HL-60 (cell line): ENCODE measurements around the gene UGT3A2.

Experiments
- DNase-seq, 2 experiments: peaks; one replicate each; pipeline ENCODE4 v3.0.0-alpha.2; 2010 to 2020; ENCODE audit warnings: low read depth in 1 of 2, low spot score in 1 of 2
- H3K27ac ChIP-seq: fragments of 250-450 bp; sonication (Bioruptor Pico); replicated peaks from 2 replicates; pipeline ENCODE4 v1.5.1; 2020; ENCODE audit warnings: mild to moderate bottlenecking, moderate library complexity
- H3K27me3 ChIP-seq: fragments of 250-450 bp; sonication (Bioruptor Pico); 2 replicates; pipeline ENCODE4 v1.5.1; 2021; ENCODE audit warnings: mild to moderate bottlenecking, moderate library complexity; ENCODE audit not compliant: insufficient read depth, poor library complexity, severe bottlenecking
- H3K4me3 ChIP-seq: replicated peaks from 2 replicates; pipeline ENCODE4 v1.5.1; 2011; ENCODE audit warnings: mild to moderate bottlenecking, control low read depth, low read length; ENCODE audit not compliant: insufficient read depth
- GABPA ChIP-seq: IDR thresholded peaks from 2 replicates; pipeline ENCODE4 v1.6.1; 2012; ENCODE audit warnings: low read depth
- POLR2AphosphoS5 ChIP-seq: IDR thresholded peaks from 2 replicates; pipeline ENCODE4 v1.6.1; 2012; ENCODE audit warnings: low read depth
- SPI1 ChIP-seq: IDR thresholded peaks from 2 replicates; pipeline ENCODE4 v1.6.1; 2012; ENCODE audit warnings: low read depth, mild to moderate bottlenecking, borderline replicate concordance
- TF ChIP-seq, protein P1 (sequence below): IDR thresholded peaks from 2 replicates; pipeline ENCODE4 v1.6.1; 2012; ENCODE audit warnings: low read depth; ENCODE audit not compliant: insufficient replicate concordance
- TF ChIP-seq, protein P2 (sequence below): IDR thresholded peaks from one replicate; pipeline ENCODE4 v1.5.1; 2011; ENCODE audit warnings: low read length, control low read depth, inconsistent platforms; ENCODE audit not compliant: insufficient read depth

Gene UGT3A2

DNA sequence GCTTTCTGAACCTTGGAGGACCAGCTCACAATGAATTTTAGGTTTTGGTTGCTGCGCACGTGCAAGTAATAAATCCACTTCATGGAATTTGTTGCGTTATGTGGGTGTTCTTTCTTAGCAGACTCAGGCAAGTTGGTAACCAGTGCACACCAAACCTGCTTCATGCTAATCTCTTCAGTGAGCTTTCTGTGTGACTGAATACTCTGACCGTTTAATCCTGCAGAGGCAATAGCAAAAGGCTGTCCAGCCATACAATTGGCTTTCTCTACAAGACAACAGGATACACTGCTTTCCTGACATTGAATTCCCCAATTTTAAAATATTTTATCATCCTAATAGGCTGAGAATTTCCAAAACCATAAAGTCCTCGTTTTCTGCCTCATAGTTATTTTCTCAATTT, 10.3 kb downstream of the UGT3A2 start:
- no peak for DNase-seq
- no peak overlapping the region; the same call in 1 of the 2 replicates for H3K27ac ChIP-seq
- no peak overlapping the region for H3K4me3 ChIP-seq
- TF ChIP-seq GABPA = no peak
- TF ChIP-seq, protein P1, sequence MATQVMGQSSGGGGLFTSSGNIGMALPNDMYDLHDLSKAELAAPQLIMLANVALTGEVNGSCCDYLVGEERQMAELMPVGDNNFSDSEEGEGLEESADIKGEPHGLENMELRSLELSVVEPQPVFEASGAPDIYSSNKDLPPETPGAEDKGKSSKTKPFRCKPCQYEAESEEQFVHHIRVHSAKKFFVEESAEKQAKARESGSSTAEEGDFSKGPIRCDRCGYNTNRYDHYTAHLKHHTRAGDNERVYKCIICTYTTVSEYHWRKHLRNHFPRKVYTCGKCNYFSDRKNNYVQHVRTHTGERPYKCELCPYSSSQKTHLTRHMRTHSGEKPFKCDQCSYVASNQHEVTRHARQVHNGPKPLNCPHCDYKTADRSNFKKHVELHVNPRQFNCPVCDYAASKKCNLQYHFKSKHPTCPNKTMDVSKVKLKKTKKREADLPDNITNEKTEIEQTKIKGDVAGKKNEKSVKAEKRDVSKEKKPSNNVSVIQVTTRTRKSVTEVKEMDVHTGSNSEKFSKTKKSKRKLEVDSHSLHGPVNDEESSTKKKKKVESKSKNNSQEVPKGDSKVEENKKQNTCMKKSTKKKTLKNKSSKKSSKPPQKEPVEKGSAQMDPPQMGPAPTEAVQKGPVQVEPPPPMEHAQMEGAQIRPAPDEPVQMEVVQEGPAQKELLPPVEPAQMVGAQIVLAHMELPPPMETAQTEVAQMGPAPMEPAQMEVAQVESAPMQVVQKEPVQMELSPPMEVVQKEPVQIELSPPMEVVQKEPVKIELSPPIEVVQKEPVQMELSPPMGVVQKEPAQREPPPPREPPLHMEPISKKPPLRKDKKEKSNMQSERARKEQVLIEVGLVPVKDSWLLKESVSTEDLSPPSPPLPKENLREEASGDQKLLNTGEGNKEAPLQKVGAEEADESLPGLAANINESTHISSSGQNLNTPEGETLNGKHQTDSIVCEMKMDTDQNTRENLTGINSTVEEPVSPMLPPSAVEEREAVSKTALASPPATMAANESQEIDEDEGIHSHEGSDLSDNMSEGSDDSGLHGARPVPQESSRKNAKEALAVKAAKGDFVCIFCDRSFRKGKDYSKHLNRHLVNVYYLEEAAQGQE = no peak
- TF ChIP-seq, protein P2, sequence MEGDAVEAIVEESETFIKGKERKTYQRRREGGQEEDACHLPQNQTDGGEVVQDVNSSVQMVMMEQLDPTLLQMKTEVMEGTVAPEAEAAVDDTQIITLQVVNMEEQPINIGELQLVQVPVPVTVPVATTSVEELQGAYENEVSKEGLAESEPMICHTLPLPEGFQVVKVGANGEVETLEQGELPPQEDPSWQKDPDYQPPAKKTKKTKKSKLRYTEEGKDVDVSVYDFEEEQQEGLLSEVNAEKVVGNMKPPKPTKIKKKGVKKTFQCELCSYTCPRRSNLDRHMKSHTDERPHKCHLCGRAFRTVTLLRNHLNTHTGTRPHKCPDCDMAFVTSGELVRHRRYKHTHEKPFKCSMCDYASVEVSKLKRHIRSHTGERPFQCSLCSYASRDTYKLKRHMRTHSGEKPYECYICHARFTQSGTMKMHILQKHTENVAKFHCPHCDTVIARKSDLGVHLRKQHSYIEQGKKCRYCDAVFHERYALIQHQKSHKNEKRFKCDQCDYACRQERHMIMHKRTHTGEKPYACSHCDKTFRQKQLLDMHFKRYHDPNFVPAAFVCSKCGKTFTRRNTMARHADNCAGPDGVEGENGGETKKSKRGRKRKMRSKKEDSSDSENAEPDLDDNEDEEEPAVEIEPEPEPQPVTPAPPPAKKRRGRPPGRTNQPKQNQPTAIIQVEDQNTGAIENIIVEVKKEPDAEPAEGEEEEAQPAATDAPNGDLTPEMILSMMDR = no peak
- no peak for TF ChIP-seq SPI1
- no peak for TF ChIP-seq POLR2AphosphoS5
- H3K27me3 ChIP-seq = no peaks in the 10 kb centered on the region

DNA sequence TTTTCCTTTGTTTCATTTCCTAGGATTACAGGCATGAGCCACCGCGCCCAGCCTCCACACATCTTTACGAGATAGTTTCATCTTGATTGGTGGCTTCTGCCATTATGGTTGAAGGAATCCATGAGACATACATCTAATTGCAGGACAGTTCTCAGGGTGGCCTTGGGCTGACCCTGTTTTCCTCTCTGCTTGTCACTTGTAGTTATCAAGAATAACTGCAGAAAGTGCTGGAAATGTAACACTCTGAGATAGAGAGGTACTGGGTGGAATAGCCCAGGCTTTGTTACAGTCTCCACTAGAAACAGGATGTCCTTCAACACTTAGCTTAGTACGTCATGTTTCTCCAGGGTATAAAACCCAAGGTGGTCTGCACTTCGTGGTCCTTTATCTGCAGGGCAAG, 10.7 kb downstream of the UGT3A2 start:
- TF ChIP-seq SPI1 (no peak), POLR2AphosphoS5 (no peak), GABPA (no peak)
- TF ChIP-seq, protein P2 = no peak
- TF ChIP-seq, protein P1 = no peak
- DNase-seq = no peak

DNA sequence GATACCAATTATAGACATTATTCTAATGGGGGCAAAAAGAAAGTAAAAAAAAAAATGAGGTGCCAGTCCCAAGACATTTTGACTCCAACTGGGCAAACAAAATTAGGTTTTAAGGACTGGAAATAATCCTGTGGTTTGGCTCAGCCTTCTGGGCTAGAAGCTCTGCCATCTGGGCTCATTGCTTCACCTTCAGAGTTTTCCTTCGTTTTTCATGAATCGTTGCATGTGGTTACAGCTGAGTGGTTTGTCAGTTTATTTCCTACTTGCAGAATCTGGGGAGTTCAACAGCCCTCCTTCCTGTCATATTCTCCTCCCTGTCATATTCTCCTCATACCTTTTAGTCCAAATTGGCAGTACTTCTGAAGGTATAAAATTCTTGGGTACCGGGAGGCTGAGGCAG, 12.0 kb downstream of the UGT3A2 start:
- peak in 1 of 2 experiments; percentile 81 for DNase-seq
- no peak overlapping the region for H3K4me3 ChIP-seq

More for the DNA sequence above, 10.7 kb downstream of the UGT3A2 start:
- H3K27me3 ChIP-seq = no peaks in the 10 kb centered on the region
- peak overlapping the region; percentile 10; the same call in 1 of the 2 replicates for H3K27ac ChIP-seq
- H3K4me3 ChIP-seq = no peak overlapping the region

More for the DNA sequence above, 12.0 kb downstream of the UGT3A2 start:
- peak overlapping the region; percentile 51 for H3K27ac ChIP-seq
- TF ChIP-seq GABPA (peak; percentile 20; the same call in 1 of the 2 replicates), POLR2AphosphoS5 (peak; percentile 94), SPI1 (no peak)
- TF ChIP-seq, protein P2 = no peak
- TF ChIP-seq, protein P1 = no peak
- no peaks in the 10 kb centered on the region for H3K27me3 ChIP-seq
